Measurements from ENCODE around the gene PPP1R1C.

Gene PPP1R1C

DNA sequence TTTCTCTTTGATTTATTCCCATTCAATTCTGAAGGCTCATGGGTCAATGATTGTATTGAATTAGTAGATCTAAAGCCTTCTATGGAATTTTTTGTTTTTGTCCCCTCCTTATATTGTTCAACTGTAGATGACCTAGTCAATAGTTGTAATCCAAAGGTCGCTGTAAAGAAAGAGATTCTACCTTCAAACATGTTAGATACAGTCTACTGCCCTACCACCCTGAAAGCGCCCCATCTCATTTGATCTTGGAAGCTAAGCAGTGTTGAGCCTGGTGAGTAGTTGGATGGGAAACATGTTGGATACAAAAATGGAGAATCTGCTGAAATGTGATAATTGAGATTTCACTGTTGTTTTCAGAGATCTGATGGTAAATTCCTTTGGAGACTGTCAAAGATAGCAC lies 63.0 kb downstream of the PPP1R1C start:
- in situ Hi-C loops (cut with HindIII; ENCODE audit: low pct_ligation_motif_present, low pct_unique_long_range_greater_than_20kb, low sequenced_read_pairs): no loop called here
- no peak for DNase-seq

DNA sequence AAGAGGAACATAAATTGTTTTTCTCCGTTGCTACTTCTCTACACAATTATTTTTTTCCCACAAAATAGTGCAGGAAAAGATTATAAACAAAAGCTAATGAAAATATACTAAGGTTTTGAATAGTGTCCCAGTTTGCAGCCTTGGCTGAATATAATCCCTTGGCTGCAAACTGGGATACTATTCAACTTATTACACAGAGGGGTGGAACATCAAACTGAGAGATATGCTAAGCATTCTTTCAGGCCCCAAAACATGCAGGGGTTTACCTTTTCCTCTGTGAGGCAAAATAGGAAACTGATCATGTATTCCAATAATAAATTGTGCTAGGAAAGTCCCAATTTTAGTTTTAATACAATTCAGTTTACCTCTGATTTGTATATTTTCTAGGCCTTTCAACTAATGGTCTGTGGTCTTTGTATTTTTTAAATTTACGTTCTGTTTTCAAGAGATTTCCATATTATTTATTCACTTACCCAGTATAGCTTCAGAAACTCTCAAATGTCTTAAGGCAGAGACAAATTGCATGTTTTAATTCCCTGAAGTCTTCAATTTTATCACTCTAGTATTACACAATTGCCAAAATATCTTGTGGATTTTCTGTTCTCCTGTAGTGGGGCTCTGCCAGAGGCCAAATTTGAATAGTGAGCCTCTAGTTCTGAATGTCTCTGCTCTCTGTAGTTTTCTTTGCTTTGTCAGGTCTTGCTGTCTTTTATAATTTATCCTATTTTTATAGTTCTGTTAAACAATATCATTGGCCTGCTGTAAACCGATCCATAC lies 63.9 kb downstream of the PPP1R1C start:
- DNase-seq: no peak
- in situ Hi-C loops (cut with HindIII; ENCODE audit: low pct_ligation_motif_present, low pct_unique_long_range_greater_than_20kb, low sequenced_read_pairs): no loop called here

DNA sequence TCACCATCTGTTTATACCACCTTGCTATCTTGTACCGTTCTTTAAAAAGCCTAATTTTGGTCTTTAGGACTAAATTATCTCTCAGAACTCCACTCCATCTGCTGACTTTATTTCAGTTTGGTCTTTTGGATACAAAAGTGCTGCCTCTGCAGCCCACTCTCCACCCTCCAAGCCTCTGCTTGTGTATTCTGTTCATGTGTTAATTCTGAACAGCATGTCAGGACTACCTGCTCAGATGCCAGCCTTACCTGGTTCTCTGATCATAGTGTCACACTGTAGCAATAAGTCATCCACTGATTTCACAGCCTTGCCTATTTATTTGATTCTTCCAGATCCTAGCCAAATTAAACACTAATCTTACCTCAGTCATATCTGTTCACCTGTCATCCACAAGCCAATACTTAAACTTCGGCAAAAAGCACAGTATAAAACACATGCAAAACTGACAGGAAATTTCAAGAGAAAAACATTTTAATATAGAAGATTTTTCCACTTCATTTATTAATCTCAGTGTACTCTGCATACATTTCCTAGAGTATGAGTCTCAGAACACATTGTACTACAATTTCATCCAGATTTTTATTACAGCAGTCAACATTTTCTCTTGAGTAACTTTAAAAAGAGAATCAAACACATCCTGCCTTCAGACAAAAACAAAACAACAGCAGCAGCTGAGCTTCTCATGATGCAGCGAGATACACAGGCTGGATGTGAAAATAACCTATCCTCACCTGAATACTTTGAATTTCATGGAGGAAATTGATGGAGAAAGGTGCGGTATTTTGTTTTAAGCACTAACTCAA lies 64.9 kb downstream of the PPP1R1C start:
- in situ Hi-C loops (cut with HindIII; ENCODE audit: low pct_ligation_motif_present, low pct_unique_long_range_greater_than_20kb, low sequenced_read_pairs): no loop called here
- no peak for DNase-seq

DNA sequence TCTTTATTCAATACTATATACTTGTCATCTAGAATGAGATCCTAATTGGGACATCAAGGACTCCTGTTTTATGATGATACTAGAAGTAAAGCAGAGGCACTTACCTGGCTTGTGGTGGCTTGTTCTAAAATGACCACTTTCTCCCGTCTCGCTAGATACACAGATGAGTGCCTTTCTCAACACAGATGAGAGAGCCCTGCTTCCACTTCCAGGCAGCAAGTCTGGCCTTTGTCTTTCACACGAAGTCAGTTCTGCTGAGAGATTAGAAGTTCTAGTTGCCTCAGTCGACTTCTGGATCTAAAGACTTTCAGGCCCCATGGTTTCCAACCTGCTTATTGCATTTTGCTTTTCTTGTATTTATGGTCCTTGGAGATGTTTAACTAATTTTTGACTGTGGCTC lies 70.3 kb downstream of the PPP1R1C start:
- in situ Hi-C loops (cut with HindIII; ENCODE audit: low pct_ligation_motif_present, low pct_unique_long_range_greater_than_20kb, low sequenced_read_pairs): no loop called here
- no peak for DNase-seq

DNA sequence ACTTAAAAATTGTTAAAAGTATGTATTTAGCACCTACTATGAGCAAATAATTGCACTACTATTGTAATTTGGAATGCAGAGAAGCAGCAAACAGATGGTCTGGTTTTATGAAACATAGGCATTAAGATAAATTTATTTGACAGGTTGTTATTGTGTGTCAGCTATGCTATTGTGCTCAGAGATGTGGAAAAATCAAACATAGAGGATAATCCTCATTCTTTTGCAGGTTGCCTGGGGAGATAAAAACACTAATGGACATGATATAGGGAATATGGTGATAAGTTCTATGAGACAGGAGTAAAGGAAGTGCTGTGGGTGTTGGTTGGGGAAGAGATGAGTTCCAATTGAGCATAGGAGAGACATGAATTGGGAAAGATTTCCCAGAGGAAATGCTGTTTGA lies 71.3 kb downstream of the PPP1R1C start:
- in situ Hi-C loops (cut with HindIII; ENCODE audit: low pct_ligation_motif_present, low pct_unique_long_range_greater_than_20kb, low sequenced_read_pairs): no loop called here
- no peak for DNase-seq

DNA sequence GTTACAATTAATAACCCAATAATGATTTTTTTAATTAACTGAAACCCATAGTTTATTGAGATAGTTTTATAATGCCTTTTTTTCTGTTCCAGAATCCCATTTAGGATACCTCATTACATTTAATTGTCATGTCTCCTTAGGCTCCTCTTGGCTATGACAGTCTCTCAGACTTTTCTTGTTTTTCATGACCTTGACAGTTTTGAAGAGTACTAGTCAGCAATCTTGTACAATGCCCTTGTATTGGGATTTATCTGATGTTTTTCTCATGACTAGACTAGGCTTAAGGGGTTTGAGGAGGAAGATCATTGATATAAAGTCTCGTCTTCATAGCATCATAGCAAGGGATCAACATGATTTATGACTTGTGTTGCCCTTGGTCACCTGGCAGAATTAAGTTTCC lies 72.4 kb downstream of the PPP1R1C start:
- in situ Hi-C loops (cut with HindIII; ENCODE audit: low pct_ligation_motif_present, low pct_unique_long_range_greater_than_20kb, low sequenced_read_pairs): no loop called here
- no peak for DNase-seq

DNA sequence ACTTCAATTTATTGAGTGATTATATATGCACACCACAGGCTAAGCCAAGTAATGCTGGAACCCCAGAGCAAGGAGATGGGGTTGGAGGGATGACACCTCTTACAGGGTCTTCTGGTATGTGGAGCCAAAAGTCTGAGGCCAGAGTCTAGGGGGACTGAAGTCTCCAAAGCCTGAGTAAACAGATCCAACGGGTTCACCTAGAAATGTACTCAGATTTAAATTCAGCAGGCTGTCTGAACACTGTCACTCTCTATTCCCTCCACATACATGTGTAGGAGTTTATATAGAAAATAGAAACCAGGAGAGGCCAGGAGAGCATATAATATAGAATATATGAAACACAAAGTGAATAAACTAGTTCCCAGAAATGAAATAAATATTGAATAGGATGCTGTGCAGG lies 76.1 kb downstream of the PPP1R1C start:
- in situ Hi-C loops (cut with HindIII; ENCODE audit: low pct_ligation_motif_present, low pct_unique_long_range_greater_than_20kb, low sequenced_read_pairs): no loop called here
- DNase-seq: no peak

DNA sequence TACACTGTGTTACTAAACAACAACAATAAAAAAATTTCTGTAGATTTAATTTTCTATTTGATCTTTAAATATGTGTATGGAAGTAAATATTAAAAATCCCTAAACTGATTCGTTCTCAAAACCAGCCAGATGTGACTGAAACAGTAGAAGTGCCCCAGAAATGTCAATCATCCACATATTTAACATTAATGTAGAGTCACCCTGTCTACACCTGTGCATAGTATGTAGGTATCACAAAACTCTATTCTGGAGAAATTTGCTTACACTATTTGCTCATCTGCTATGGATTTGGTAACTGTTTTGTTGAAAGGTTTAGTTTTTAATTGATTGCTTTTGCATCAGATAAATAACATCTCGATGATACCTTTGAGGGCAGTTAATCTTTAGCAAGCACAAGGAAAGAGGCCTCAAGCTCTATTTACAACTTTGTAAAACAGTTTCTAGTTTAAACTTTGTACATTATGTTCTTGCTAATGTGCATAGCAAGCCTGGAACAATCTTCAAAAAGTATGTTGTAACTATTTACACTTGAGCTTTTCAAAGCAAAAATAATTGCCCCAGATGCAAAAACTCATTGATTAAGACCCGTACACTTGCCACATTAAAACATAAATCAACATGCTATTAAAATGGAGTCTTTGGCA lies 76.8 kb downstream of the PPP1R1C start:
- in situ Hi-C loops (cut with HindIII; ENCODE audit: low pct_ligation_motif_present, low pct_unique_long_range_greater_than_20kb, low sequenced_read_pairs): no loop called here
- no peak for DNase-seq

DNA sequence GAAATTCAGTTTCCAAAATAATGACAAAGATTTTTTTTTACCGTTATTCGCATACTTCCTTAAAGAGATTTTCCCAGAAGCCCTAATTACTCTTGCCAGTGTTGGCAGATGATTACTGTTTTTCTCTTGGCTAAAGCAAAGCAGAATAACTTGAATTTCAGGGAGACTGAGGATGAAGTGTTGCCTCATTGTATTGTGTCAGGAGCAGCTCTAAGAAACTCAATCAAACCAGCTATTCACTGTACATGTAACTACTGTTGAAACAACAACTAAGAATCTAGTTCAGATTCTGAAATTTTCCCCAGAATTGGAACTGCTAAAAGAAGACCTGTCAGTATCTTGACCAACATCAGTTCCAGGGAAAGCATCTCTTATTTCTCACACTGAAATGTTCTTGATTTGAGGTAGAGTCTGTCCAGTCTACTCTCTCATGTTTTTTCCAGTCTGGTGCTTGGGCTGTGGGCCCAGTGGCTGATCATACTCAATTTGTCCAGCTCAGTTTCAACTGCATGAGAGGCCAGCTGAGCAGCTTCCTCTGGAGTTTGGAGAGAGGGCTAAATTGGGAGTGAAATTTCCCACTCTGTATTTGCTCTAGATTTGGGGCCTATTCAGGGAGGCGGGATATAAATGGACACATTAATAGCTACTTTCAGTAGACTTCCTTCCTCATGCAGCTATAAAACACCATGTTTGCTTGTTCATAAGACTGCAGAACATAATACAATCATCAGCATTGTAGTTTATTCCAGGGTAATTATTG lies 78.5 kb downstream of the PPP1R1C start:
- DNase-seq: no peak
- in situ Hi-C loops (cut with HindIII; ENCODE audit: low pct_ligation_motif_present, low pct_unique_long_range_greater_than_20kb, low sequenced_read_pairs): no loop called here

DNA sequence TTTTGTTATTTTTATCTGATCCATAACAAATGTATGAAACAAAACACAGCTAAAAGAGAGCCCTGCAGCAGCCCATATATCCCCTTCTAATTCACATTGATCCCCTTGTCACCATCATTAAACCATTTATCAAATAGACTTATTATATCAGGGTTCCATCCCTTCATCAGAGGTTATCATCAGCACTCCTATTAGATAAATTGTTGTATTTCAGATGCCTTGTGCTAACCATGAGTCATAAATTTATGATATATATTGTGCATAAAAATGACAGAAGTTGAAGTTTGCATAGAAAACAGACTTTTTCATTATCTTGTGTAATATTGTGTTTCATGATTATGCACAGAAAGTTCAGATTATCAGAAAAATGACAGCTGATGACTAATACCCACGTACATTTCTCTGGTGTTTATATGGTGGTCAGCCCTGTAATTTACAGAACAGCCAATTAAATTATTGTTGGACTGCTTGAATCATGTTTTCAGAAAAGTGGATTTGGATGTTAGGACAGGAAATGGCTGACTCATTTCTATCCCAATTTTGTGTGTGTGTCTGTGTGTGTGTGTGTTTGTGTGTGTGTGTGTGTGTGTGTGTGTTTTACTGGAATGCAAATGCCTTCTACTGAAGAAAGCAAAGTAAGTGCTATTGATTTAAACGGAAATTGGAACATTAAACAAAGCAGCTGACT lies 80.9 kb downstream of the PPP1R1C start:
- in situ Hi-C loops (cut with HindIII; ENCODE audit: low pct_ligation_motif_present, low pct_unique_long_range_greater_than_20kb, low sequenced_read_pairs): no loop called here
- DNase-seq: no peak

DNA sequence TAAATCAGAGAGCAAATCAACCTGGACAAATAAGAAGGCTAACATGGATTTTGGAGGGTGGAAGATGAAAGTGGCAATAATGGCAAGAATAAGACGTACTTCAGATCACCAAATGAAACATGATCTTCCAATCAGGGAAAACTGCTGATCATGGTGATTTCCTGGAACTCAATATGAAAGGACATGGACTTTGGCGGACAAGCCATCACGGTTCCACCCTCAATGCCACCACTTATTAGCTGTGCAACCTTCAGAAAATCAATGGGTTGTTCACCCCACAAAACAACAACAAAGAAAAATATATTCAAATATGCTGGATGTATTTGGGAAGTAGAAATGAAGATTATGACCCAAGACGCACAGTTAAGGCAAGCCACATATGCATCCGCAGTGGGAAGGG lies 81.7 kb downstream of the PPP1R1C start:
- DNase-seq: no peak
- in situ Hi-C loops (cut with HindIII; ENCODE audit: low pct_ligation_motif_present, low pct_unique_long_range_greater_than_20kb, low sequenced_read_pairs): no loop called here

DNA sequence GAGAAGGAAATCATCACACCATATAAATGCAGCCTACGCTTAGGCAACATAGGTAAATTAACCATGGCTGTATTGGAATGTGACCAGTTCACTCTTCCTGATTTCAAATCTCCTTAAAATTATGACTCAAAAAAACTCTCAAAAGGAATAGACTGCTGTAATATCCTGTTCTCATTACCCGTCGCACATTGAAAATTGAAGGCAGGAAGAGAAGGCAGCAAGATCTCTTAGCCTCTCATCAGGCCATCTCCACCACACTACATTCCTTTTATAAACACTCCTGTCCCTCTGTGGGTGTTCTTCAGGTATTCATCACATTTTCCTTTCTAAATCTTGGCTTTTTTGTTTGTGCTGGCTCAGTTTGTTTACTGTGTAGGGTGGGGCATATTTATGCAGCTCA lies 83.2 kb downstream of the PPP1R1C start:
- in situ Hi-C loops (cut with HindIII; ENCODE audit: low pct_ligation_motif_present, low pct_unique_long_range_greater_than_20kb, low sequenced_read_pairs): no loop called here
- no peak for DNase-seq

DNA sequence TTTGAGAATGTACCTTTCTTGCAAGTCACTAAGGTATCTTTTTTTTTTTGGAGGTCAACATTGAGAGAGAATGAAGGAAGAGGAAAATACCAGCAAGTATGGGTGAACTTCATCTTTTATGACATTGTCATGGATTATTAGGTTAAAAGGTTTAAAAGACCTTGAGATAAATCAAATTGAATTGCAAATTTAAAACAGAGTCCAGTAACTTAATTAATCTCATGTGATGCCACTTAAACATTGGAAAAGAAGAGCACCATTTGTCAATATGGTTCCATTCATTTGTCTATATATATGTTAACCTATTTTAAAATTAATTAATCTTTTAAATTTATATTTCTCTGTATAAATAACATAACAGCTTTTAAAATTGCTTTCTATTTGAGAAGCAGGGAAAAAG lies 83.8 kb downstream of the PPP1R1C start:
- no peak for DNase-seq
- in situ Hi-C loops (cut with HindIII; ENCODE audit: low pct_ligation_motif_present, low pct_unique_long_range_greater_than_20kb, low sequenced_read_pairs): no loop called here

DNA sequence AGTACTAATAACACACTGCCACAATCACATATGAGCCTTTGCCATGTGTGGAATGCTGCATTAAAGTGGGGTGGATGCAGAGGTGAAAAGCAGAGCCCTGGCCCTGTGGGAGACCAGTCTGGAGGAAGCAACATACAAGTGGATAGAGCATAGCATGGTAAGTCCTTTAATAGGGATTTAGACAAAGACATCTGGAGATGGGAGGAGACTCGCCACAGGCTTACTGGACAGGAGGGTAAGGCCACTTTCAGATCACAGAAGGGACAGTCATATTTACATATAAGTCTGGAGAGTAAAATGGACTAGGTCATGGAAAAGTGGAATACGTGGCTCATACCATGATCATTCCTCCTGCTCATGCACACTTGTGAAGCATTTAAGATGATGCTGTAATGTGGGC lies 84.3 kb downstream of the PPP1R1C start:
- DNase-seq: no peak
- in situ Hi-C loops (cut with HindIII; ENCODE audit: low pct_ligation_motif_present, low pct_unique_long_range_greater_than_20kb, low sequenced_read_pairs): no loop called here

DNA sequence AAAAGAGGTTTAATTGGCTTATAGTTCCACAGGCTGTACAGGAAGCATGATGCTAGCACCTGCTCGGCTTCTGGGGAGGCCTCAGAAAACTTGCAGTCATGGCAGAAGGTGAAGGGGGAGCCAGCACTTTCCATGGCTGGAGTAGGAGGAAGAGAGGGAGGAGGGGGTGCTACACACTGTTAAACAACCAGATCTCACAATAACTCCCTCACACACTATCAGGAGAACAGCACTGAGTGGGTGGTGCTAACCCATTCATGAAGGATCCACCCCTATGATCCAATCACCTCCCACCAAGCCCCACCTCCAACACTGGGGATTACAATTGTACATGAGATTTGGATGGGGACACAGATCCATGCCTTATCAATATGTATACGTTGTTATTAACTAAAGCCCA lies 85.1 kb downstream of the PPP1R1C start:
- DNase-seq: no peak
- in situ Hi-C loops (cut with HindIII; ENCODE audit: low pct_ligation_motif_present, low pct_unique_long_range_greater_than_20kb, low sequenced_read_pairs): no loop called here

DNA sequence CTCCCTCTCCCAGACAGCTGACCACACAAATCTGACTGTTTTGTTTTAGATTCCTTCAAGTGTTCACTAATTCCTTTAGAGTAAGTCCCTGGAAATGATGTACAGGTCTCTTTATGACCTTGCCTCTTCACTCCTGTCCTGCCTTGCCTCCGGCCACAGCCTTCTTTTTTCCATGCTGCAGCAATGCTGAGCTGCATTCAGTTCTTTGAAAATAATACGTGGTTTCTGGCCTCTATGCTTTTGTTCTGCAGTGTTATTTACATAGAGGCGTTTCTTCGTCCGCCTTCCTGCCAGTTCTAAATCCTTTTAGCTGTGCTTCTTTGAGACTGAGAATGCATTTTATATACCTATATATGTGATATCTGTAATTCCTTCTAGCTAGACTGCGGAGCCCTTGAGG lies 87.2 kb downstream of the PPP1R1C start:
- DNase-seq: no peak
- in situ Hi-C loops (cut with HindIII; ENCODE audit: low pct_ligation_motif_present, low pct_unique_long_range_greater_than_20kb, low sequenced_read_pairs): no loop called here

DNA sequence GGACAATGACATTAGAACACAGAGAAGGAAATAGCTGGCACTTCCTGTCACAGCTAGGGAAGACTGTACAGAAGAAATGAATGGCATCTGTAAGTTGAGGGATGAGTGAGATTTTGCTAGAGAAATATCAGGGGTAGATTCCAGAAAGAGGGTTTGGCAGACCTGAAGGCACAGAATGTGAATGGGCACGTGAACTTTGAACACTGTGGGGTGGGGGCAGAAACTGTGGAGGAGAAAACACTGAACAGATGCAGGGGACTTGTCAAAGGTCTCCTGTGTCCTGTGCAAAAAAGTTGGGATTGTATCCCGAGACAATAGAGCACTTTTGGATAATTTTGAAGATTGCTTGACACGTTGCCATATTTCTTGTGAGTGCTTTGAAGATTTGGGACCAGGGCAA lies 88.0 kb downstream of the PPP1R1C start:
- DNase-seq: no peak
- in situ Hi-C loops (cut with HindIII; ENCODE audit: low pct_ligation_motif_present, low pct_unique_long_range_greater_than_20kb, low sequenced_read_pairs): no loop called here

DNA sequence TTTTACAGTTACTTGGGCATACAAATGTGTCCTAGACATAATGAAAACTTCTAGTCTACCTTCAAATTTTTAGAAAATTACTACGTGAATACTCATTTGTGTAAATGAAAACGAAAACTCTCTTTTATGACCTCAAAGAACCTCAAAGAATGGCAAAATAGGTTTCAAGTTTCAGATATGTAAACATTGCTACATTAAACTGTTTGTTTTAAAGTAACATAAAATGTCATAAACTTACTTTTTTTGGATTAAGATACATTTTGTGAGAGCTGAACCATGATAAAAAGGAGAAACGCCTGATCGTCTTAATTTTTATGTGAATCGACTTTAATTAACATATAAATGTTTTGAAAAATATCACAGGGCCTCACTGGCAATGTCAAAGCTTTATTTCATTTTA lies 91.4 kb downstream of the PPP1R1C start:
- in situ Hi-C loops (cut with HindIII; ENCODE audit: low pct_ligation_motif_present, low pct_unique_long_range_greater_than_20kb, low sequenced_read_pairs): loop anchor here (25.0 kb wide), 1 partner anchor 315 kb away; no protein-coding TSS in a partner anchor
- no peak for DNase-seq
